GM10847 (cell line): ENCODE results near the gene RAB10.

Source experiments
- POLR2A ChIP-seq: IDR thresholded peaks from 2 replicates; pipeline ENCODE4 v1.6.1; 2011; ENCODE audit not compliant: insufficient read length; ENCODE audit errors: extremely low read depth

Gene RAB10

GRCh38 chr2:26073830-26074229 is 39.9 kb downstream of the RAB10 start:
- TF ChIP-seq POLR2A, result no peak

- no peak for TF ChIP-seq POLR2A
Measured at GRCh38 chr2:26074676-26075075, 40.8 kb downstream of the RAB10 start.

GRCh38 chr2:26075173-26075572 is 41.3 kb downstream of the RAB10 start:
- TF ChIP-seq POLR2A, result no peak

GRCh38 chr2:26076001-26076587 is 42.2 kb downstream of the RAB10 start:
- TF ChIP-seq POLR2A, result no peak

- no peak for TF ChIP-seq POLR2A
Measured at GRCh38 chr2:26077291-26077690, 43.4 kb downstream of the RAB10 start.

GRCh38 chr2:26078939-26079338 is 45.1 kb downstream of the RAB10 start:
- no peak for TF ChIP-seq POLR2A

- no peak for TF ChIP-seq POLR2A
Measured at GRCh38 chr2:26080356-26080755, 46.5 kb downstream of the RAB10 start.

- no peak for TF ChIP-seq POLR2A
Measured at GRCh38 chr2:26081556-26081955, 47.7 kb downstream of the RAB10 start.

- no peak for TF ChIP-seq POLR2A
Measured at GRCh38 chr2:26086155-26086637, 52.3 kb downstream of the RAB10 start.

GRCh38 chr2:26086779-26087178 is 52.9 kb downstream of the RAB10 start:
- no peak for TF ChIP-seq POLR2A

GRCh38 chr2:26088038-26088643 is 54.3 kb downstream of the RAB10 start:
- TF ChIP-seq POLR2A, result no peak

- TF ChIP-seq POLR2A, result no peak
Measured at GRCh38 chr2:26089337-26089736, 55.5 kb downstream of the RAB10 start.

- TF ChIP-seq POLR2A, result no peak
Measured at GRCh38 chr2:26095758-26096157, 61.9 kb downstream of the RAB10 start.

GRCh38 chr2:26099933-26100332 is 66.0 kb downstream of the RAB10 start:
- no peak for TF ChIP-seq POLR2A

- no peak for TF ChIP-seq POLR2A
Measured at GRCh38 chr2:26100384-26100783, 66.5 kb downstream of the RAB10 start.

GRCh38 chr2:26103752-26104151 is 69.9 kb downstream of the RAB10 start:
- TF ChIP-seq POLR2A, result no peak

GRCh38 chr2:26112201-26112600 is 78.3 kb downstream of the RAB10 start:
- TF ChIP-seq POLR2A, result no peak
